Left hindlimb (tissue), 1 donor: Measurements from ENCODE around the gene MSI2.

Experiments
- DNase-seq: peaks from one replicate; pipeline ENCODE4 v3.0.0-alpha.2; 2018

MSI2 gene

GRCh38 chr17:57273490-57273889 lies 17.2 kb downstream of the MSI2 start:
- DNase-seq = no peak

GRCh38 chr17:57274162-57274561 lies 17.8 kb downstream of the MSI2 start:
- DNase-seq = no peak

DNA sequence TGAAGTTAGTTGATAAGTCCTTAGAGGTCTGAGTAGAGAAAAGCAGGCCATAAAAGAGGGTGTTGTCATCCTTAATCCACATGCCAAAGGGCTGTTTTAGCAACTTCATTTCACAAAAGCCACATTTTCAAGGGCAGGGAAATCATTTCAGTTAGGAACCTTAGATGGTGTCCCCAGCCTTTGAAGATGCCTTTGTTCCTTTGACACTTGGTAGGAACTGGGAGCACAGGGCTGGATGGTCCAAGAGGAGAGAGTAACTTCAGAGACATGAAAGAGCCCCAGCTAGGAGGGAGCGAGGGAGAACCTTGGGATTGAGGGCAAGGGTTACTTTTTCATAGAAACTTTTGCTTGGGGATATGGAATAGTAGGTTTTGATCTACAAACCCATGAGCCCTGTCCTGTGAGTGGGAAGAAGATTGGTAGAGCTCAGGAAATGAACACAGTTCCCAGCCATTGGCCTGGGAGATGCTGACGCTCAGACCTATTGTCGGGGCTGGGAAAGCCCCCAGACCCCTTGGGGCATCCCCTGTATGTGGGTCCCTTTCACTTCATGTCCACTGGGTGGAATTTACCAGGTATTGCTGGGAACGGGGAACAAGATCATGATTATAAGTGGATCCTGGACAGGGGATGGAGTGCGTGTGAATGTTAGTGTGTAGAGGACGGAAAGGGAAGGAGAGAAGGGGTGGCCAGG lies 18.9 kb downstream of the MSI2 start:
- no peak for DNase-seq

GRCh38 chr17:57276621-57277020 lies 20.3 kb downstream of the MSI2 start:
- no peak for DNase-seq

DNA sequence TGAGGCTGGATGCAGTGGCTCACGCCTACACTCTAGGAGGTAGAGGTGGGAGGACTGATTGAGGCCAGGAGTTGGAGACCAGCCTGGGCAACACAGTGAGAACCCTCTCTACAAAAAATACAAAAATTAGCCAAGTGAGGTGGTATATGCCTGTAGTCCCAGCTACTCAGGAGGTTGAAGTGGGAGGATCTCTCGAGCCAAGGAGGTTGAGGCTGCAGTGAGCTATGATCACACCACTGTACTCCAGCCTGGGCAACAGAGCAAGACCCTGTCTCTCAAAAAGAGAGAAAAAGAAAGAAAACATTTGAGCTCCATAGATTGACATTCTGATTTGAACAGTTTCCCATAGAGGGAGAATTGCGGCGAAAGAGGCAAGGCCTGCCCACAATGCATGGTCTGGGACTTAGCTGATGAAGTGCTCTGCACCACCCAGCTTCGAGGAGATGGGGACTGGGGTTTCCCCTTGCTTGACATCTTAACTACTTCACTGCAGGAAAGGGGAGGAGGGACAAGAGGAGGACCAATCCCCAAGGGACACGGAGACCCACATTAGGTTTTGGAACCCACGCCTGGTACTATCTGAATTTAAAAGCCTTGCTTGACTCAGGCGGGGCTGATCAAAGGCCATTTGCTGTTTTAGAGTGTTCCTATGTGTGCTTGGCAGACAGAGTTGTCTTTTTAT lies 21.7 kb downstream of the MSI2 start:
- DNase-seq = no peak

- no peak for DNase-seq
These were observed 22.5 kb downstream of the MSI2 start for GRCh38 chr17:57278740-57279387.

DNA sequence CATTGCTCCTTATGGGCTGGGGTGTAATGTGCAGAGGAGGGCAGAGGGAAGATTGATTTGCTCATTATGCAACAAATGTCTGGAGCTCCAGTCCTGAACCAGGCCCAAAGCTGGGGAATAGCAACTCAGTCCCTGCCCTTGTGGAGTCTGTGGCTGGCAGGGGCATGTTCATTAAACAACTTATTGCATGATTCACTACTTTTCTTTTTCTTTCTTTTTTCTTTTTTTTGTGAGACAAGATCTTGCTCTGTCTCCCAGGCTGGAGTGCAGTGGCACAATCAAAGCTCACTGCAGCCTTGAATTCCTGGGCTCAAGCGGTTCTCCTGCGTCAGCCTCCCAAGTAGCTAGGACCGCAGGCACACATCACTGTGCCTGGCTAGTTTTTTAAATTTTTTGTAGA lies 23.1 kb downstream of the MSI2 start:
- DNase-seq = no peak

DNA sequence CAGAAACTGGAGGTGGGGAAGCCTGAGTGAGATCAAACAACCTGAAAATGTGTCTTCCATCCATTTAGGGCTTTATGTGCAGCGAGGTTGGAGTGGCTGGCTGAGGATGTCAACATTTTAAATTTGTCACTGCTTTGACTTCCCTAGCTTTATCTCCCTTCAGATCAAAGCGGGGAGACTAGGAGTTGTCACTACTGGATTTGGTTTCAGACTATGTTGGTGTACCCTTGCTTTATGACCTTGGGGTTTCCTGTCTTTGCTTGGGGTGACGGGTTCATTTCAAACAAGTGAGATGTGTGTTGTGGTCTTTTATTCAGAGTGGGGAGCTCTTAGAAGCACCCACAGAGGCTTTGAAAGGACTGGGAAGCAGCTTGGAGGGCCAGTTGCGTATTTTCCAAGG lies 25.6 kb downstream of the MSI2 start:
- DNase-seq = no peak

GRCh38 chr17:57282296-57282695 lies 26.0 kb downstream of the MSI2 start:
- DNase-seq = no peak

- DNase-seq = no peak
These were observed 27.1 kb downstream of the MSI2 start for GRCh38 chr17:57283203-57283971.

DNA sequence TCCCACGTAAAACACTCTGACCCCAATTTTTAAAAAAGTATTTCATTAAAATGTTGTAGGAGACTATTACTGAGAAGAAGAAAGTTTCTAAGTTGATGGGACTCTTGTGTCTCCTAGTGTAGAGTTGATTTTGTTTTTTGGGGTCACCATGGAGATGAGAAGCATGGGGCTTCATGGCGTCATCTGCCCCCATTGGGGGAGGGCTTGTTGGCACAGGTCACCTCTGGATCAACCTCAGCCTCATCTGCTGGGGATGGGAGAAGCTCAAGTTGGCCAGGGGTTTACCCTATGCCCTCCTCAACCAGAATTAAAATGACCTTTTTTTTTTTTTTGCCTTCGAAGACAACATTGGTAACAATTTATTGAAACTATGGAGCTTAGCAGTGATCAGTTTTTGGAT lies 28.3 kb downstream of the MSI2 start:
- no peak for DNase-seq

GRCh38 chr17:57284984-57285646 lies 28.8 kb downstream of the MSI2 start:
- no peak for DNase-seq

DNA sequence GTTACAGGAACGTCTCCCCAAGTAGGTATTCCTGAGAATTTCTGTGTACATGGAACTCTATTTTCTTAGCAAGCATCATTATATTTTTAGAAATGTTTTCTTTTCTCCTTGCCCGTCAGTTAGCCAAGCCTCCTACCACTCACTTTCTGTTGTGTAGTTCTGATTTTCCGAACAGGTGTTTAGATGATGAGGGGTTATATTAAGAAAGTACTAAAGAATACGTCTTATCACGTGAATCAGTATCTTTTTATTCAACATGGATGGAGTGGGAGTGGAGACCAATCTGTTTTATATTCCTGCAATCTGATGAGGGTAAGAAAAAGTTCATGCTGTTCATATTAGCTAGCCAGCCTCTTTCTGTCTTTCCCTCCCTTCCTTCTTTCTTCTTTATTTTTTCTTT lies 29.4 kb downstream of the MSI2 start:
- DNase-seq = no peak

DNA sequence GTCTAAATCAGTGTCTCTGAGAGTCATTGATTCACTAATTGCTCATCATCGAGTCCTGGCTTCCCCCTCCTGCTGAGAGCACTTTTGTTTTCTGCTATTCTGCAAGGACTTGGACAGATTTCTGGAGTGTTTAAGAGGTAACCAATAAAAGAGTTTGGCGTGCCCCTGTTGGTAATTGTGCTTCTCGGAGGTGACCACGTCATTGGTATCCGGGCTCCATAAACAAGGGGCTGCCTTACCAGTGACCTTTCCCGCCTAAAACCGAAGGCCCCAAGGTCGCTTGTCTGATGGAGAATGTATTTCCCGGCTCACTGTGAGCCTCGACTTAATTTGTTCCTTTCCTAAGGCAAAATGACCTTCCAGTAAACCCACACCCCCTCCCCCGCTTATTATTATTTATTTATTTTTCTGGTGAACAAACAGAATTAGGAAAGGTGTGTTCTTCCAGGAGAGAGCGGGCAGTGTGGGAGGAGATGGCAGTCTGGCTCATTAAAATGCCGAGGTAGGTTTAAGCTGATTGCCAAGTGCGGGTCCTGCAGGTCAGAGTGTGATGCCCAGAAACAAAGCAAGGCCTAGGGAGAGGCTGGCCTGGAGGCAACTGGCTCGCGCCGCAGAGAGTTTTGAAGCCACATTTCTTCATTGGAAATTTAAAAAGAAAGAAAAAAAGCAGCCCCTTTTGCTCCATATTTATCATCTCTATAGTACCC lies 30.2 kb downstream of the MSI2 start:
- no peak for DNase-seq

- DNase-seq = peak; percentile 45
These were observed 31.9 kb downstream of the MSI2 start for GRCh38 chr17:57288040-57288772.

DNA sequence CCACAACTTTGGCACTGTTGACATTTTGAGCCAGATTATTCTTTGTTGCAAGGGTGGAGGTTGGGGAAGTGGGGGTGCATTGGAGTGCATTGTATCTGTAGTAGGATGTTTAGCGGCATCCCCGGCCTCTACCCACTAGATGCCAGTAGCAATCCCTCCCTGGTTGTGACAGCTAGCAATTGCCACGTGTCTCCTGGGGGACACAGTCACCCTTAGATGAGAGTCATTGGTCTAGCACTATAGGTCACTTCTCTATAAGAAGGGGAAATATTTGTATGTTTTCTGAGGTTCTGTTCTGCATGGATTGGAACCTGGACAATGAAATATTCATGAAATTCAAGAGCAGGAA lies 32.4 kb downstream of the MSI2 start:
- DNase-seq = no peak

- no peak for DNase-seq
These were observed 32.8 kb downstream of the MSI2 start for GRCh38 chr17:57289130-57289529.

- no peak for DNase-seq
These were observed 33.3 kb downstream of the MSI2 start for GRCh38 chr17:57289613-57290012.

DNA sequence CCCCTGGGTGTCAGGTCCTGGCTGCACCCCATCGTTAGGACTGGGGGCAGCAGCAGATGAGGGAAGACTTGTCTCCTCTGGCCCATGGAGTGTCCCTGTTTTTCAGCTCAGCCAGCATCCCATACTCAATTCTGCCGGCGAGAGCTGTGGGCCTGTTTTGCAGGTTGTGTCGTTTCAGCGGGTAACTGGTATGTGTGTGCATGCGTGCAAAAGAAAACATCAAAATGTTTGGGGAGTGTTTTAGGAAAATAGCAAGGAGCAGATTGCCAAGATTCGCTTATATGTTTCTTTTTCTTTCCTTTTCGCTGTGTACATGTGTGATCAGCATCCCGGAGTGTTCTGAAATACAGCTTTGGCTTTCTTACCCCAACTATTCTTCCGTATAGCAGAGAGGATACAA lies 34.7 kb downstream of the MSI2 start:
- DNase-seq = no peak

DNA sequence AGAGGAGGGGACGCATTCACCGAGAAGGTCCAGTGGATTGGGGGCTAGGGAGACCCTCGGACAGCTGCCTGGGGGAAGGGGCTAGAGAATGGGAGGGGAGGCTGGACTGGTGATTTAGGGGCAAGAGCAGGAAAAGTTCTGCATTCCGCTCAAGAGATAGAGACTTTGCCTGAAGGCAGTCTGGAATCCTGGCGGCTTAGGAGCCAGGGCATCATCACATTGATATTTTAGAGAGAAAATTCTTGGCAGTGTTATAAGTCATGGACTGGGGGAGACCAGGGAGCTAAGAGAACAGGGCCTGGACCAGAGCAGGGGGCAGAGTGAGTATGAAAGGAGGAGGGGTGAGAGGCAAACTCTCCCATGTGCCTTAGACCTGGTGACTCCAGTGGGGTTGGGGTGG lies 35.8 kb downstream of the MSI2 start:
- no peak for DNase-seq

- no peak for DNase-seq
These were observed 36.8 kb downstream of the MSI2 start for GRCh38 chr17:57293077-57293476.

DNA sequence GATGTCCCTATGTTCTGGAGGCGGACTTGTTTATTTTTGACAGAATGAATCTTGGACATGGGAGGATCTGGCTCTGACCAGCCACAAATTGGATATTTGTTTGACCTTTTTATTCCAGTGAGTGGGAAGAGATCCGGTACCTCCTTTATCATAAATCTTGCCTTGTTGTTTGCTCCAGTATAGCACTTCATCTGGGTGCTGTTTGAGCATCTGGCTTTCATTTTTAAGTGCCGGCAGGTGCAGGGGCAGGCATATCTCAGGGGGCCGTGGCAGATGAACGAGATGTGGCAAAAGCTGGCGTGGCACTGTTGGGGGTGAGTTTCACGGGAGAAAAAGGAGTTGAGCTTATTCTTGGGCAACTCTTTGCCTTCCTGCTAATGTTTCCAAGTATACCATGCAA lies 37.8 kb downstream of the MSI2 start:
- no peak for DNase-seq
